Ammon's horn (tissue), 1 donor: ENCODE data around the gene DQX1.
A peak's percentile ranks its signal among the peaks of the same experiment; 100 is the strongest.
"Not testable (repeated sequence)": the region's sequence is repeated elsewhere in the genome, so short reads cannot be mapped to it uniquely, and the experiment has no call there.

Experiments used
- DNase-seq: peaks from one replicate; pipeline ENCODE4 v3.0.0-alpha.2; 2016; ENCODE audit warnings: low spot score

DQX1 gene, protein sequence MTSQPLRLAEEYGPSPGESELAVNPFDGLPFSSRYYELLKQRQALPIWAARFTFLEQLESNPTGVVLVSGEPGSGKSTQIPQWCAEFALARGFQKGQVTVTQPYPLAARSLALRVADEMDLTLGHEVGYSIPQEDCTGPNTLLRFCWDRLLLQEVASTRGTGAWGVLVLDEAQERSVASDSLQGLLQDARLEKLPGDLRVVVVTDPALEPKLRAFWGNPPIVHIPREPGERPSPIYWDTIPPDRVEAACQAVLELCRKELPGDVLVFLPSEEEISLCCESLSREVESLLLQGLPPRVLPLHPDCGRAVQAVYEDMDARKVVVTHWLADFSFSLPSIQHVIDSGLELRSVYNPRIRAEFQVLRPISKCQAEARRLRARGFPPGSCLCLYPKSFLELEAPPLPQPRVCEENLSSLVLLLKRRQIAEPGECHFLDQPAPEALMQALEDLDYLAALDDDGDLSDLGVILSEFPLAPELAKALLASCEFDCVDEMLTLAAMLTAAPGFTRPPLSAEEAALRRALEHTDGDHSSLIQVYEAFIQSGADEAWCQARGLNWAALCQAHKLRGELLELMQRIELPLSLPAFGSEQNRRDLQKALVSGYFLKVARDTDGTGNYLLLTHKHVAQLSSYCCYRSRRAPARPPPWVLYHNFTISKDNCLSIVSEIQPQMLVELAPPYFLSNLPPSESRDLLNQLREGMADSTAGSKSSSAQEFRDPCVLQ

DNA sequence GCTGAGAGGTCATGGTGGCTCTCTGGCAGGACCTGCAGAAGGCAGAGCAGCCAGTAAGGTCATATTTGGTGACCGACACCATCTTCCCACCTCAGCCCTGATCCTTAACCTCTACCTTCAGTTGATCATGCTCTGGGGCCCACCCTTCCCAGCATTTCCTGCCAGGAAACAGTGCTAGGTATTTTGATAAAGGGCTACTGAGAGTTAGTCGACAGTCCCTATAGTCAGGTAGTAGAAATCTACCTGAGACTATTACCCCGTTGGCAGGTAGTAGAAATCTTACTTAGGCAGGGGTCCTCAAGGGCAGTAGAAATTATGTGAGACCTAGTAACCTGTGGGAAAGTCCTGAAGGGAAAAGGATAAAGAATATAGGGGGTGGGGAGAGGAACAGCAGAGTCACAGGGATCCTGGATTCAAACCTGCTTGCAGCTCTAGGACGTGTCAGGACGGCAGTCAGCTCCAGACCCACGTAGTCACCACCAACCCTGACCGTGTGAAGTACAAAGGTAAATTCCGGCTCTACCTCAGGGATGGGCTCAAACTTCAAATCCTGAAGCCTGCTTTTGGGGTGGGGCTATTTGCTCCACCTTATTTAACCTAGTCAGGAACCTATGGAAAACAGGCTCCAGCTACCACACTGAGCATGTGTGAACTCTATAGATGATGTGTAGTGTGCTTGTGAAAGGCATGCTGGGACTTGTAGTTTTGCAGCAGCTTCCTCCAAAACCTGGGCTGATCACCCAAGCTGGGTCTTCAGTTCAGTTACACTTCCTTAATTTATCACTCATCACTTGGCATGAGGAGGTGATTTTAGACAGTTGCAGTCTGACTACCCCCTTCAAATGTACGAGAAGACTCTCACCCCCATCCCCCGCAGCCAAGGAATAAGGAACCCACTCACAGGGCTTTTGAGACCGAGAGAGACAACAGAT is at the start of gene DQX1:
DQX1 (minus strand) TSS at position 515 of the 932 bp plus-strand sequence; CDS start at position 13, 502 bp downstream.
- DNase-seq, result peak; percentile 39

DNA sequence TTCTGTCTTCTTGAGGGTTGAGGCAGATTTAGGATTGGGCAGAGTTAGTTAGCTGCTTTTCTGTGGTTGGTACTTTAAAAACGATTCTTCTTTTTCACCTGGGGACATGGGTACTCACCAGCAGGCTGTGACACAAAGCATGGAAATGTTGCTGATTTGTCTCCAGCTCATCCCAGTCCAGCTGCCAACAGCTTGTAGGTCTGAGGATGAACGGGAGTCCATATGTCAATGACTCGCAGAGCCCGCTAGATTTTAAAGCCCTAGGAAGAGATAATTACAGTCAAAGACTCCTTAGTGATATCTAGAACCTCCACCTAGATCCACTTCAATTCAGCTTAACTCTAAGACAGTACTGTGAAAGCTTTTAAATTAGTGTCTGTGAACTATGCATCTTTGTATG is 49.3 kb upstream of the DQX1 start:
- DNase-seq, result no peak

DNA sequence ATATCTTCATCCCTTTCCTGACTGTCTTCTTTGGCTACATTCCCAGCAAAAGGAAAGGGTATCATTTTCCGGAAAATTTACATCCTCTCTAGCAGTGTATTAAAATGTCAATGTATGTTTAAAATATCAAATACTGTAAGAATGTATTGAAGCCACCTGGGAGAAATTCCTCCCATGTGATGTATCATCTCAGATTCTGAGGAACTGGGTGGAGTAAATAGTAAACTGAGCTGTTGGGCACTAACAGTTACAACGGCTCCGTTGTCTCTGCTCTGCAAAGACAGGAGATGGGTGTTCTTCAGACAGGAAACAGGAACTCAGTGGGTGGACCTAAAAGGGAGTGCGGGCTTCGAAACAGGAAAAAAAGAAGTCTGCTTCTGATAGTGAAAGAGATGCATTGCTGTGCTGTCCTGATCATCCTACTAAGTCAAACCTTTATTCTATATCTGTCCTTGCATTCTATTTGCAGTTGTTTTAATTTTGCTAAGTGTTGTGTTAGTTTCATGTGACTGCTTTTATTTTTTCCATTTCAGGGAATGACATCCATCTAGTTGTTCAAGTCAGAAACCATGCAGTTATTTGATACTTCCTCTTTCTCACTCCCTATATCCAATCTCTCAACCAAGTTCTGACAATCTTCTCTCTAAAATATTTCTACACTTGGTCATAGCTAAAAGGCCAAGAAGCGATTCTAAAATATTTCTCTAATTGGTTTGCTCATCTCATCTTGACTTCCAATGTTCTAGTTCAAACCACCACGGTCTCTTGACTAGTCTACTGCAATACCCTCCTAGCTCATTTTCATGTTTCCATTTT is 47.9 kb upstream of the DQX1 start:
- peak; percentile 60 for DNase-seq

DNA sequence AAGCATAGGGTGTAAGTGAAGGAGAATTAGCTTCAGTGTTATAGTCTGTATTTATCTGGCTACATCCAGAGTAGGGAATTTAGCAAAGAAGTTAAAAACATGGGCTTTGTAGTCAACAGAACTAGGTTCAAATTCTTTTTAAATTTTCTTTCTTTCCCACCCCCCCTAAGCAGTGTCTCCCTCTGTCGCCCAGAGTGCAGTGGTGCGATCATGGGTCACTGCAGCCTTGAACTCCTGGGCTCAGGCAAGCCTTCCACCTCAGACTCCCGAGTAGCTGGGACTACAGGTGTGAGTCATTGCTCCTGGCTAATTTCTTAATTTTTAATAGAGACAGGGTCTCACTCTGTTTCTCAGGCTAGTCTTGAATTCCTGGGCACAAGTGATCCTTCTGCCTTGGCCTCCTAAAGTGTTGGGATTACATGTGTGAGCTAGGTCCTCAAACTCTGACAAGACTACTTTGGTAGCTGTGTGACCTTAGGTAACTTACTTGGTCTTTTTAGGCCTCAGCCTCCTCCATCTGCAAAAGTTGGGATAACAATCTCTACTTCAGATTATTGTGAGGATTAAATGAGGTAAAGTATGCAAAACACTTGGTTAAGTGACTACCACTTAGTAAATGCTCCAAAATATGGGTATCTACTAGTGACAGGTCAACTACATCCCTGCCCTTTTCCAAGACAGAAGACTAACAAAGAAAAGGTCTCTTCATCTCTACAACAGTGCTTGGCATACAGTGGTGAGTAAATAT is 46.3 kb upstream of the DQX1 start:
- no peak for DNase-seq

DNA sequence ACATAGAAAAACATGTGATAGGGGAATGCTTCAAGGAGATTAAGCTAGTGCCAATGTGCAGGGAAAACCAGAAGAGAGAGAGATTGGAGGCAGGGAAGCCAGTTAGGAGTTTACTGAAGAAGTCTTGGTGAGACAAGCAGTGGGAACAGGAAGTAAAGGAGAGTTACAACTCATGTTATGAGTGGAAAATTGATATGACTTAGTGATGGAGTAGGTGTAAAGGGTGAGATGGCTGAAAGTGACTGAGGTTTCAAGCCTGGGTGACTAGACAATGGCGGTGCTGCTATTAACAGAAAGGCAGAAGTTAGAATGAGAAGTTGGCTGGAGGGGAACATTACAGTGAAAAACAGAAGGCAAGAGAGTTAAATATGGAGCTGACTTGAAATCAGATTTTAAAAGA is 45.0 kb upstream of the DQX1 start:
- DNase-seq, result no peak

DNA sequence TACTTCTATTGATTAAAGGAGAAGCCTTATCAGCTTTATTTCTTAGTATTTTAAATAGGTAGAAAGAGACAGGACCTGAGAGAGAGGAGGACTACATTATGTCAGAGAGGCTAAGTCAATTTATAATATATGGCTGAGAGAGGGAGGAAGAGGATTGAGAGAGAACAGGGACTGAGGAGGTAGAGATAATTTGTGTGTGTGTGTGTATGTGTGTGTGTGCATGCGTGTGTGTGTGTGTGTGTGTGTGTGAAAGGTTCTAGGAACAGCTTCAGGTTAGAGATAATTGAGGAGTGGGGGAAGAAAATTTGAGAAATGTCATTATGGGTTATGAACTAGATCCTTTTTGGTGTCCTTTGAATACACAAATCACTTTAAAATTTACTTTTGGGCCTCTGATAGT is 43.7 kb upstream of the DQX1 start:
- DNase-seq, result no peak

DNA sequence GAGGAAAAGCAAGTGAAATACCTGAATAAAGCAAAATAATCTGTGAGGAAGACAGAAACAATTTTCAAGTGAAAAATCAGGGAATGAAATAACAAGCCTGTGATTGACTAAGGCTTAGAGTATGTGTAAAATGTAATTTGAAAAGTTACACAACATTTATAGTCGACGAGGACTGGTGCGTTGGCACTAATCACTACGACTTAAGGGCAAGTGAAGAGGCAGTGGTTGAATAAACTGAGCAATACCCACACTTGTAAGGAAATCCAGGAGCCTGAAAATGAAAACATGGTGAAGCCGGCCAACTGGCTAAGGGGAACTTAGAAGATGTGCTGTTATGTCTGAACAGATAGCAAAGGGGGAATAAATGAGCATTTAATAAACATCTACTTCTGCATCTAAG is 41.9 kb upstream of the DQX1 start:
- no peak for DNase-seq

DNA sequence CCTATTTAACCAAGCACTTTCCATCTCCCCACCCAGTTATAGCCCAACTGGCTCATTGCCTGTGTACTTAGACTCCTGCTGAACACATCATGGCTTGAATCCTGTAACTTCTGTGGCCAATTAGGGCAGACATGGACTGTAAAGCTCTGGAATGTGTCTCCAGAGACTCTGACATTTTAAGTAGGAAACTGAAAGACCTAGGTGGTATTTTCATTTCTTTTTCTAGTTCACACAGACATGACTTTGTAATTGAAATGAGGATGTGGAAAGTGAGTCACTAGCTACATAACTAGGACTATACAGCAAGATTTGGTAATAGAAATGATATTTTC is 40.7 kb upstream of the DQX1 start:
- DNase-seq, result no peak

DNA sequence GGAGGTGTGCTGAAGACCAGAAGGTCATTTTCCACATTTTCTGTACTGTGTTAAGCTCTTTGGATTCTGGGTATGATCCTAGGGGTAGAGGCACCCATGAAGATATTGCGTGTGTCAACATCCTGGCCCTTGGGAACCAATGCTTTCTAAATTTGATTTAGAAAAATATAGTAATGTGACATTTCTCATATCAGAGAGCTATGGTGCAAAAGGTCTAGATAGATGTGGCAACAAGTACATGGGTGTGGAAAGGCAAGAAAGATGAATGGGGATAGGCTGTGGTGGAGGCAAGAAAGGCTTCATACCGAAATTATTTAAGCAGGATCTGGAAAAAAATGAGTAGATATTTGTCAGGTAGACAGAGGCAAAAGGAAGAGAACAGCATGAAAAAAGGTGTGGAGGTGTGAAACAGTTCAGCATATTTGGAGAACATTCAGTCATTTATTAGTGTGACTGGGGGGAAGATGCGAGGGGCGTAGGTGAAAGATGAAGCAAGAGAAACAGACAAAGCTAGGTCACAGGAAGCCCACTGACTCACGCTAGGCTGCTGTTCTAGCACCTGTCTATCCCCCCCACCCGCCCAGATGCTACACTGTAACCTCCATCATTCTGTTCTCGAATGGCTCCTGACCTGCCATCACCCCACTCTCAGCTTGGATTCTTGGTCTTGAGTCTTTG is 40.2 kb upstream of the DQX1 start:
- no peak for DNase-seq

DNA sequence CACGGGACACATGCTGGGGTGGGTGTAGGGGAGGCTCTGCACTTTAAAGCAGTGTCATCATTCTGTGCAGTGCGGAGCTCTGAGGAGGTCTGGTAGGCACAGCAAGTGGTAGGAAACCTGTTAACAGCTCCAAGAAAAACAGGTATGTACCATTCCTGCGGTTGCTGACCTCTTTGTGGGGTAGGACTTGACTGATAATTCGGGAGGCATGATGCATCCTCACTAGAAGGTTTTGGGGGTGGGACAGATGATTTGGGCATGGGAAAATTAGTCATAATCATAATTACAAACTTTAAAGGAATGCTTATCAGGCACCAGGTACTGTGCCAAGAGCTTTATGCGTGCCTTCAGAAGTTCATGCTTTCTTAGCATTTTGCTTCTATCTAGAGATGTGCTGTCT is 38.2 kb upstream of the DQX1 start:
- no peak for DNase-seq

DNA sequence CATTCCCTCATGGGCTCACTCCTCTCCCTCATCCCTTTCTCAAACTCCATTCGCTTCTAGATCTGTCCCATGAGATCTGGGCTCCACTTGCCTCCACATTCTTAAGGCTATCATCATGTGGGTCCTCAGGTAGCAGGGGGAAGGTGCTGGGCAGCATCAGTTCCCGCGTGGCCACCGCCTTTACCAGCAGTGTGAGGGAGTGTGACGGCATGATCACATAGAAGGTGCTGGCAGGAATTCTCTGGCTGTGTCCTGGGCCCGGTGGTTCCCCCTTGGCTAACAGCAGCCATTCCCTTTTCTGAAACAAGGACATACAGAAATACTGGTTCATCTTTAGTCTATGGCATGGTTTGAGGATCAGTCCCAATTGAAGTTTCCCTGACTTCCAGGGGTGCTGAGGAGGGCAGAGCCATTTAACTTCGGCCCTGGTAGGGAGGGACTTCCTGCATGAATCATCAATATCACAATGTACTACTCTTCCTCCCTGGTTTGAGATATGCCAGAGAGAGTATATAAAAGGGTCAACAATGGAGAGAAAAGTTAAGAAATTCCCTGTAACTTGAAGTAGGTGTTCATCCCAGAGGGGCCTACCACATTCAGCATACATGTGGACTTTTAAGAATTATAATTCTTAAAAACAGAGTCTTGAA is 36.2 kb upstream of the DQX1 start:
- DNase-seq, result no peak

DNA sequence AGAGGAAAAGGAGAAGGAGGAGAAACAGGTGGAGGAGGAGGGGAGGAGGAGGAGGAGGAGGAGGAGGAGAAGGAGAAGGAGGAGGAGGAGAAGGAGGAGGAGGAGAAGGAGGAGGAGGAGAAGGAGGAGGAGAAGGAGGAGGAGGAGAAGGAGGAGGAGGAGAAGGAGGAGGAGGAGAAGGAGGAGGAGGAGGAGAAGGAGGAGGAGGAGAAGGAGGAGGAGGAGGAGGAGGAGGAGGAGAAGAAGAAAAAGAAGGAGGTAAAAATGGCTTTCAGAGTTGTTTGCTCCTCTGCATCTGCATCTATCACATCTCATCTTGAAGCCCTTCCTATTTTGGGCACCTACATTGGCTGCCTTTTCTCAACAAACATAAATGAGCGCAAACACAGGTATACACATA is 35.0 kb upstream of the DQX1 start:
- DNase-seq, result not testable (repeated sequence)

DNA sequence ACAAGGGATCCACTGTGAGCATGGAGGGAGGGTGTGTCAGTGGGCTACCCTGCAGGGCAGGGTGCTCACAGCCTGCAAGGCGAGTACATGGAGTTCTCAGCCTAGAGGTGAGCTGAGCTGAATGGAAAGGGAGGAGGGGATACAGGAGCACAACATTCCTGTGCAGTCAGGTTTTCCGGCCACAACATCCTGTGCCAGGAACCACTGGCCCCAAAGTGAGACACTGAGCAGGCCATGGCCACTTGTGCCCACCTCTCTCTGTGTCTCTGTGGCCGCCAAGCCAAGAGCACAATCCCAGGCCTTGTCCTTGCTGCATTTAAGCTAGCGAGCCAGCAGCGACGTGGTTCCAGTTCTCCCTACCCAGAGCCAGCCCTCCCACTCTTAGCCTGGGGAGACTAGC is 34.6 kb upstream of the DQX1 start:
- no peak for DNase-seq

DNA sequence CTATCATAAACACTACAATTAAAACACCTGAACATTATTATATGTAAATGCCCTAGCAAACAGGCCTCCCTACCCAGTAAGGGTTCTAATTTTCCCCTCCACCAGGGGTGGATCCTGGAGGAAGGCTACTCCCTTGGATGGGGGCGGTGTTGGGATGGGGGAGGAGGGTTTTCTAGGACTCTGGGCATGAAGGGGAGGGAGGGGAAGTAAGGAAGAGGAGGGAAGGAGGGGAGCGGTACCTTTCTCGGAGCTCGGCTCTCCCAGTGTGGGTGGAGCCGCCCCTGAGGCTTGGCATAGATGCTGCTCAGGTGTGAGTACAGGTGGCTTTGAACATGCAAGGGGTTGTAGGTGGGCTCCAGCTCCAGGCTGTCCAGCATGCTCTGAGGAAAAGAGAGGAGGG is 33.9 kb upstream of the DQX1 start:
- no peak for DNase-seq

DNA sequence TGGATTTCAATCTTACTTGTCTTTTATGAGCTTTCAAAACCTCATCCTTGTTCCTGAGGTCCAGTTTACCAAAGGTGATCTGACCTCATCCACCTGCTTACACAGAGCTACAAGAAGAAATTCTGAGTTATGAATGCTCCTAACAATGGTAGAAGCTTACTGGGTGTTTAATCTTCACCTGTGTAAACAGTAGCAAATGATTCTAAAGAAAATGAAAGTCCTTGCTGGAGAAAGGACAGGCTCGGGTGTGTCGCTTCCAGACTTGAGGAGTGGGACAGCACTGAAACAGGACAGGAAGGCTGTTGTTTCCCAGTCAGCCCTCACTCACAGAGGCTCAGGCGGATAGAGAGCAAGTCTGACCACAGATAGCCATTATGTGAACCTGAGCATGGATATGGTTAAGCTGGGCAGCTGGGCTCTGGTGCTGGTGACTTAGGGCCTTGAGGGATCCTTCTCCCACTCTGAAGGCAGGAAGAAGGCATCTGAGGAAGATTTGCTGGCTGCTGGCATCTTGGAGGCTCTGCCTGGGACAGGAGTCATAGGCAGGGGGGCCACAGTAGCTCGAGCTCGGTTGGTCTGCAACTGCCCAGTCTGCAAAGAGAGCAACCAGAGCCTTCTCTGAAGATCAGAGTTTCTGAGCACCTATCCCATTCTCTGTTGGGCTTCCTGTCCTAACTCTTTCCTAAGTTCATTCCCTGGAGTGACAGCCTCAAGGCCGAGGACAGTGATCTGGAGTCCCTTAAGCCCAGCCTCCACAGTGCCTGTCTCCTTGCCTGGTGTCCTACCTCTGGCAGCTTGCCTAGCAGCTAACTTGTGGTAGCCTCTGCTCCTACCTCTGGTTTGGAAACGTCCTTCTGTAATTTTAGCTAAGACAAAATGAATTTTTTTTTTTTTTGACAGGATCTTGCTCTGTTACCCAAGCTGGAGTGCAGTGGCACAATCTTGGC is 32.5 kb upstream of the DQX1 start:
- no peak for DNase-seq

DNA sequence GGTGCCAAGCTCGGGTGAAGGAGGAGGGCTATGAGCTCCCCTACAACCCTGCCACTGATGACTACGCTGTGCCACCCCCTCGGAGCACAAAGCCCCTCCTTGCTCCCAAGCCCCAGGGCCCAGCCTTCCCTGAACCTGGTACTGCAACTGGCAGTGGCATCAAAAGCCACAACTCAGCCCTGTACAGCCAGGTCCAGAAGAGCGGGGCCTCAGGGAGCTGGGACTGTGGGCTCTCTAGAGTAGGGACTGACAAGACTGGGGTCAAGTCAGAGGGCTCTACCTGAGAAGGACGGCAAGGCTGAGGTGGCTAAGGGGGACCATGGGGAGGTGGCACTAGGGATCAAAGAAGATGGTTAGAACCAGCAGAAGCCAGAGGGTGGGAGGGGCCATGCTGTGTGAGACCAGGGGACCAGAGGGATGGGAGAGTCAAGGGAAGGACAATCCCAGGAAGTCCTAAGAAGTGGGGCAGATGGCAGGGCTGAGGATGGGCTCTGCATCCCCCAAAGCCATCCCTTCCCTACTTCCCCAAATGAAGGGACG is 30.9 kb upstream of the DQX1 start:
- no peak for DNase-seq

DNA sequence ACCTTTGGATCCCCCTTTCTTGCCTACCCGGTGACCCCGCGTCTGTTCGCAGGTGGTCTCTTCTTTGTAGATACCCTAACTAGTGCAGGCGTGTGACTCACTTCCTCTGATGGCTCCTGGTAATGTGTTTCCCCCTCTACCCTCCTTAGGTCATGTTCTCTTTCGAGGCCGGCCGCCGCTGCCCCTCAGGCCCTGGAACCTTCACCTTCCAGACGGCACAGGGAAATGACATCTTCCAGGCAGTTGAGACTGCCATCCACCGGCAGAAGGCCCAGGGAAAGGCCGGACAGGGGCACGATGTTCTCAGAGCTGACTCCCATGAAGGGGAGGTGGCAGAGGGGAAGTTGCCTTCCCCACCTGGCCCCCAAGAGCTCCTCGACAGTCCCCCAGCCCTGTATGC is 30.1 kb upstream of the DQX1 start:
- DNase-seq, result no peak

DNA sequence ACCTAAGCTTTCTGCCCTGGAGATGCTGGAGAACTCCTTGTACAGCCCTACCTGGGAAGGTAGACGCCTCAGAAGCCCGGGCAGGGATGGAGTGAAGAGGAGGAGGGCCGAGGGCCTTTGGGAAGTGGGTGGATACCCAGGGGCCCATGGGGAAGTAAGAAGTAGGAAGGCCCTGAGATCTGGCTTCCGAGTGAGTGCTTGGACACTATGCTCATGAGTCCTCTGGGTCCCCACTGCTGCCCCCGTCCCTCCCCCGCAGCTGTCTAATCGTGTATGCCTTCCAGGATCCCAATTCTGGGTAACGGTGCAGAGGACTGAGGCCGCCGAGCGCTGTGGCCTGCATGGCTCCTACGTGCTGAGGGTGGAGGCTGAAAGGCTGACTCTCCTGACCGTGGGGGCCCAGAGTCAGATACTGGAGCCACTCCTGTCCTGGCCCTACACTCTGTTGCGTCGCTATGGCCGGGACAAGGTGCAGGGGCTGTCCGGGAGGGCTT is 29.6 kb upstream of the DQX1 start:
- peak; percentile 46 for DNase-seq
